GM10266 (cell line): ENCODE measurements around the gene ACVR2A.

Experiments used
- DNase-seq: peaks from one replicate; pipeline ENCODE4 v3.0.0; 2012; ENCODE audit errors: extremely low spot score
- TF ChIP-seq, protein P1 (sequence below): IDR thresholded peaks from 2 replicates; pipeline ENCODE4 v1.5.1; 2012; ENCODE audit warnings: mild to moderate bottlenecking, low read depth; ENCODE audit not compliant: control insufficient read depth, insufficient read depth; ENCODE audit errors: missing control alignments

ACVR2A gene

DNA sequence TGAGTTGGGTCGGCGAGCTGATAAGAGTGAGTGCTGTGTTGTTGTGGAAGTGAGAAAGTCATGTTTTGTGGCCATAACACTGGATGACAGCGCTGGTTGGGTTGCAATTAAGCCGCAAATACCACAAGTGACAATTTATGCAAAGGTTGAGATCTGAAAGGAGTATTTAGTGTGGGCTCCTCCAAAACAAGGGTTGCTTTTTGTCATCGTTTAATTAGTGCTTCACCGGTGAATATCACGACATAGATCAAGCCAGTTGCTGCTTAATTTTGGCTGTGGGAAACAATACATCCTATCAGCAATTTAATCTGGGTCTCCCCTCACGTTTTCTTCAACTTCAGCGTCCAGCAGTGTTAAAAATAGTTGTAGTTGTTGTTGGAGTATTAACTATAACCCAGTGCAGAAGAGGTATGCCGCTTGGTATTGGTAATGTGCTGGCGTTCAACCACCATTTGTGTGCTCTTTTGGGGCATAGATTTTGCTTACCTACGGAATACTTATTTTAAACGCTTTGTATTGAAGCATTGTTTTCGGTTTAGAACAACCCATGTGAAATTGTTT, 662 bp downstream of the ACVR2A start:
- DNase-seq, result peak; percentile 65
- TF ChIP-seq, protein P1, sequence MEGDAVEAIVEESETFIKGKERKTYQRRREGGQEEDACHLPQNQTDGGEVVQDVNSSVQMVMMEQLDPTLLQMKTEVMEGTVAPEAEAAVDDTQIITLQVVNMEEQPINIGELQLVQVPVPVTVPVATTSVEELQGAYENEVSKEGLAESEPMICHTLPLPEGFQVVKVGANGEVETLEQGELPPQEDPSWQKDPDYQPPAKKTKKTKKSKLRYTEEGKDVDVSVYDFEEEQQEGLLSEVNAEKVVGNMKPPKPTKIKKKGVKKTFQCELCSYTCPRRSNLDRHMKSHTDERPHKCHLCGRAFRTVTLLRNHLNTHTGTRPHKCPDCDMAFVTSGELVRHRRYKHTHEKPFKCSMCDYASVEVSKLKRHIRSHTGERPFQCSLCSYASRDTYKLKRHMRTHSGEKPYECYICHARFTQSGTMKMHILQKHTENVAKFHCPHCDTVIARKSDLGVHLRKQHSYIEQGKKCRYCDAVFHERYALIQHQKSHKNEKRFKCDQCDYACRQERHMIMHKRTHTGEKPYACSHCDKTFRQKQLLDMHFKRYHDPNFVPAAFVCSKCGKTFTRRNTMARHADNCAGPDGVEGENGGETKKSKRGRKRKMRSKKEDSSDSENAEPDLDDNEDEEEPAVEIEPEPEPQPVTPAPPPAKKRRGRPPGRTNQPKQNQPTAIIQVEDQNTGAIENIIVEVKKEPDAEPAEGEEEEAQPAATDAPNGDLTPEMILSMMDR, result no peak

GRCh38 chr2:147846412-147847081, 1.7 kb downstream of the ACVR2A start:
- no peak for DNase-seq
- TF ChIP-seq, protein P1, result no peak

- TF ChIP-seq, protein P1, result no peak
- no peak for DNase-seq
Observed at GRCh38 chr2:147847746-147848391, 3.0 kb downstream of the ACVR2A start.

- TF ChIP-seq, protein P1, result no peak
- no peak for DNase-seq
Observed at GRCh38 chr2:147850838-147851237, 6.0 kb downstream of the ACVR2A start.

DNA sequence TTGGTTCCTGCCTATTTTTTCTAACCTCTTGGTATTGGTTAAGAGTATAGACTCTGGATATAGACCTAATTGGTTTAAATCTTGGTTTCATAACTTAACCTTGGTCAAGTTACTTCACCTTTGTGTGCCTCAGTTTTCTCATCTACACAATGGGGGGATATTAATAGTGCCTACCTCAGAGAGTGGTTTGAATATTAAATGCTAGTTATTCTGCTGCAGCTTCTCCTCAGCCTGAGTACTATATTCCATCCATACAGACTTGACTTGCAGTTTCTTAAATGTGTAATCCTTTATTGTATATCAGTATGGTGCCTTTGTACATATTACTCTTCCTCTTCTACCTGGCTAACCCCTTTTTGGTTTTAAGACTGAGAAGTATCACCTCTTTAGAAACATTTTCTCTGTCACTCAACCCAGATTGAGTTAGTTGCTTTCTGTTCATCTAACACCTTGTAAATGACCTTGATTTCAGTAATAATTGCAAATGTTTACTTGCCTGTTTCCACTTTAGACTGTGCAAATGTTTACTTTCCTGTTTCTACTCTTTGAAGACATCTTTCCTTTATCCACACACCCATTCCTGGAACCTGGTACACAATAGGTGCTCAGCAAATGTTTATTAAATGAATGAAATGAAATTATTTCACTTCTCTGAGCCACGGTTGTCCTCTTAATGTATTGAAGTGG, 6.6 kb downstream of the ACVR2A start:
- TF ChIP-seq, protein P1, result no peak

DNA sequence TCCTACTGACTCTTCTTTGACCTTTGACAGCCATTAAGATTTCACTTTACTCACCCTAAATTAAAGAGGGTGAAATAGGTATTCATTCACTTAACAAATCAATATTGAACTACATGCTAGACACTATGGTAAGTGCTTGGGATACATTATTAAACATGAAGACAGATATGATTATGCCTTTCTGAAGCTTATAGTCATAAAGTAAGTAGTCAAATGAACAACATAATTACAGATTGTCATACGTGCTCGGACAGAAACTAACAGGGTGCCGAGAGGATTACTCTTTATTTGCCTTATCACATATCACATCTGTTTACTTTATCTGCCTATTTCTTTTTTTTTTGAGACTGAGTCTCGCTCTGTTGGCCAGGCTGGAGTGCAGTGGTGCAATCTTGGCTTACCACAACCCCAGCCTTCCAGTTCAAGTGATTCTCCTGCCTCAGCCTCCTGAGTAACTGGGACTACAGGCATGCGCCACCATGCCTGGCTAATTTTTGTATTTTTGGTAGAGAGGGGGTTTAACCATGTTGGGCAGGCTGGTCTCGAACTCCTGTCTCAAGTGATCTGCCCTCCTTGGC, 9.8 kb downstream of the ACVR2A start:
- TF ChIP-seq, protein P1, result no peak
- no peak for DNase-seq

More for the DNA sequence above, 6.6 kb downstream of the ACVR2A start:
- no peak for DNase-seq
